Measurements from ENCODE around the gene WWC1.

WWC1 gene

DNA sequence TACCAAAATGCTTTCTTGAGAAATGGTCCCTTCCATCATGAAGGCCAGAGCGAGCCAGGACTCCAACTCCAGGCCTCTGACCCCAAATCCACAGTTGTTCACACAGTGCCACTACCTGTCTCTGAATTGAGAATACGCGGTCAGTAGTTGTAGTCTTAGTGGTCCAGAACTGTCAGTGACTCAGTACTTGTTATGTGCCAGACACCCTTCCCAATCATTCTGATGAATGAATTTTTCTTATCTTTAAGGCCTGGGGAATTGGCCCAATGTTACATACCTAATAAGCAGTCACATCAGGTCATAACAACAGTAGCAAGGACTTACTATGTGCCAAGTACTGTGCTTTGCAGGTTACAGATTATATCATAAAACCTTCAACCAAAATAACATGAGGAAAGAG, 122.2 kb downstream of the WWC1 start:
- DNase-seq (ENCODE audit: low read depth): no peak

GRCh38 chr5:168415401-168415800, 124.0 kb downstream of the WWC1 start:
- no peak for DNase-seq (ENCODE audit: low read depth)
- no peak overlapping the region for H3K4me3 ChIP-seq (ENCODE audit: low read depth, low read length)
- TF ChIP-seq, protein P1, sequence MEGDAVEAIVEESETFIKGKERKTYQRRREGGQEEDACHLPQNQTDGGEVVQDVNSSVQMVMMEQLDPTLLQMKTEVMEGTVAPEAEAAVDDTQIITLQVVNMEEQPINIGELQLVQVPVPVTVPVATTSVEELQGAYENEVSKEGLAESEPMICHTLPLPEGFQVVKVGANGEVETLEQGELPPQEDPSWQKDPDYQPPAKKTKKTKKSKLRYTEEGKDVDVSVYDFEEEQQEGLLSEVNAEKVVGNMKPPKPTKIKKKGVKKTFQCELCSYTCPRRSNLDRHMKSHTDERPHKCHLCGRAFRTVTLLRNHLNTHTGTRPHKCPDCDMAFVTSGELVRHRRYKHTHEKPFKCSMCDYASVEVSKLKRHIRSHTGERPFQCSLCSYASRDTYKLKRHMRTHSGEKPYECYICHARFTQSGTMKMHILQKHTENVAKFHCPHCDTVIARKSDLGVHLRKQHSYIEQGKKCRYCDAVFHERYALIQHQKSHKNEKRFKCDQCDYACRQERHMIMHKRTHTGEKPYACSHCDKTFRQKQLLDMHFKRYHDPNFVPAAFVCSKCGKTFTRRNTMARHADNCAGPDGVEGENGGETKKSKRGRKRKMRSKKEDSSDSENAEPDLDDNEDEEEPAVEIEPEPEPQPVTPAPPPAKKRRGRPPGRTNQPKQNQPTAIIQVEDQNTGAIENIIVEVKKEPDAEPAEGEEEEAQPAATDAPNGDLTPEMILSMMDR (conservative IDR thresholded peaks at IDR 0.05; ENCODE audit: low read depth, low read length): no peak

More for the DNA sequence above, 122.2 kb downstream of the WWC1 start:
- TF ChIP-seq, protein P1 (conservative IDR thresholded peaks at IDR 0.05; ENCODE audit: low read depth, low read length): no peak
- H3K4me3 ChIP-seq (ENCODE audit: low read depth, low read length): no peak overlapping the region

- TF ChIP-seq, protein P1 (conservative IDR thresholded peaks at IDR 0.05; ENCODE audit: low read depth, low read length): no peak
- H3K4me3 ChIP-seq (ENCODE audit: low read depth, low read length): no peak overlapping the region
- no peak for DNase-seq (ENCODE audit: low read depth)
These were observed 124.5 kb downstream of the WWC1 start for GRCh38 chr5:168415971-168416370.

GRCh38 chr5:168417731-168418429, 126.4 kb downstream of the WWC1 start:
- TF ChIP-seq, protein P1 (conservative IDR thresholded peaks at IDR 0.05; ENCODE audit: low read depth, low read length): no peak
- no peak for DNase-seq (ENCODE audit: low read depth)
- H3K4me3 ChIP-seq (ENCODE audit: low read depth, low read length): no peak overlapping the region

DNA sequence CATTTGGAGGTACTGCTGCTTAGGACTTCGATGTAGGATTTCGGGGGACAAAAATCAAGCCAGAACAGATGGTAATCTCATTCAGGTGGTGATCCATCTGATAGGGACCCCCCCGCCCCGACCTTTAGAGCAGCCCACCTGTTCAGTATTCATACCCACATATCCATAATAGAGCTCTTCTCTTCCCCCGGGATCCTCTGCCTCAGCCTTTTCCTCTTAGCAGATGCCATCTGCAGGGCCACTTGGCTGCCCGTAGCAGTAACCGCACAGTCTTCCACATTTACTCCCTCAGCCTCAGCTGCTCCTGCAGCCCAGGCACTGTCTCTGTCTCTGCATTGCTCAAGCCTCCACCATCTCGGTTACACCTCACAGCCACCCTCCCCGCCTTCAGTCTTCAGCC, 129.0 kb downstream of the WWC1 start:
- no peak overlapping the region for H3K4me3 ChIP-seq (ENCODE audit: low read depth, low read length)
- DNase-seq (ENCODE audit: low read depth): no peak
- TF ChIP-seq, protein P1 (conservative IDR thresholded peaks at IDR 0.05; ENCODE audit: low read depth, low read length): no peak

GRCh38 chr5:168422431-168422830, 131.0 kb downstream of the WWC1 start:
- TF ChIP-seq, protein P1 (conservative IDR thresholded peaks at IDR 0.05; ENCODE audit: low read depth, low read length): peak; percentile 39
- no peak overlapping the region for H3K4me3 ChIP-seq (ENCODE audit: low read depth, low read length)
- DNase-seq (ENCODE audit: low read depth): peak; percentile 40

- DNase-seq (ENCODE audit: low read depth): no peak
- TF ChIP-seq, protein P1 (conservative IDR thresholded peaks at IDR 0.05; ENCODE audit: low read depth, low read length): no peak
- H3K4me3 ChIP-seq (ENCODE audit: low read depth, low read length): no peak overlapping the region
These were observed 132.0 kb downstream of the WWC1 start for GRCh38 chr5:168423478-168423877.
